GM10248 (cell line): ENCODE measurements around the gene ANO2.

Experiments used
- CTCF ChIA-PET: fragments of 300-600 bp; sonication (Branson Sonifier 250); formaldehyde crosslinking; extraction: SDS; loops from one replicate; lab custom pipeline; 2021; ENCODE audit warnings: antibody characterized with exemption; lab: Yijun Ruan, JAX
- POLR2A ChIA-PET: fragments of 350-650 bp; sonication (Branson Sonifier 250); formaldehyde crosslinking; extraction: SDS; loops from one replicate; lab custom pipeline; 2020; ENCODE audit warnings: antibody characterized with exemption; lab: Yijun Ruan, JAX
- DNase-seq: peaks from one replicate; pipeline ENCODE4 v3.0.0; 2012; ENCODE audit errors: extremely low spot score
- TF ChIP-seq, protein P1 (sequence below): IDR thresholded peaks from 2 replicates; pipeline ENCODE4 v1.5.1; 2012; ENCODE audit warnings: mild to moderate bottlenecking, low read depth; ENCODE audit errors: extremely low read depth, missing control alignments, control extremely low read depth

Gene ANO2

DNA sequence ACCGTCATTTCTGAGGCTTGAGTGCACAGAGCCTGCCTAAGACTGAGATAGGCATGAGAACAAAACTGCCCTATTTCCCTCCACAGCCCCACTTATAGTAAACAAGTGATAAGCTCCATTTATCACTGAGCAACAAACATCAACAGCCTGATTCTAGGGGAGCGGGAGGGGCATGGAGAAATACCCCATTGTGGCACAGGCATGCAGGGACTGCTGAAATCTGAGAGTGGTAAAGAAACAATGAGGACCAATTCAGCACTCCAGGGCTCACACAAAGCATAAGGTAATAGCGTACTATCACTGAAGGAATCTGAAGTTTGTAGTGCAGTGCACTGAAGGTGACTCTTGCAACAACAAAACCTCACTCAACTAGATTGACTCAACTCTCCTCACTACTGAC lies 186.7 kb downstream of the ANO2 start:
- DNase-seq: no peak
- CTCF ChIA-PET: interaction anchor here (1.1 to 2.7 kb wide), 3 partner anchors 7 to 13 kb away, joined by 3 to 28 read pairs (median 6); no protein-coding TSS in a partner anchor
- POLR2A ChIA-PET: no interaction called here
- TF ChIP-seq, protein P1, sequence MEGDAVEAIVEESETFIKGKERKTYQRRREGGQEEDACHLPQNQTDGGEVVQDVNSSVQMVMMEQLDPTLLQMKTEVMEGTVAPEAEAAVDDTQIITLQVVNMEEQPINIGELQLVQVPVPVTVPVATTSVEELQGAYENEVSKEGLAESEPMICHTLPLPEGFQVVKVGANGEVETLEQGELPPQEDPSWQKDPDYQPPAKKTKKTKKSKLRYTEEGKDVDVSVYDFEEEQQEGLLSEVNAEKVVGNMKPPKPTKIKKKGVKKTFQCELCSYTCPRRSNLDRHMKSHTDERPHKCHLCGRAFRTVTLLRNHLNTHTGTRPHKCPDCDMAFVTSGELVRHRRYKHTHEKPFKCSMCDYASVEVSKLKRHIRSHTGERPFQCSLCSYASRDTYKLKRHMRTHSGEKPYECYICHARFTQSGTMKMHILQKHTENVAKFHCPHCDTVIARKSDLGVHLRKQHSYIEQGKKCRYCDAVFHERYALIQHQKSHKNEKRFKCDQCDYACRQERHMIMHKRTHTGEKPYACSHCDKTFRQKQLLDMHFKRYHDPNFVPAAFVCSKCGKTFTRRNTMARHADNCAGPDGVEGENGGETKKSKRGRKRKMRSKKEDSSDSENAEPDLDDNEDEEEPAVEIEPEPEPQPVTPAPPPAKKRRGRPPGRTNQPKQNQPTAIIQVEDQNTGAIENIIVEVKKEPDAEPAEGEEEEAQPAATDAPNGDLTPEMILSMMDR: no peak

DNA sequence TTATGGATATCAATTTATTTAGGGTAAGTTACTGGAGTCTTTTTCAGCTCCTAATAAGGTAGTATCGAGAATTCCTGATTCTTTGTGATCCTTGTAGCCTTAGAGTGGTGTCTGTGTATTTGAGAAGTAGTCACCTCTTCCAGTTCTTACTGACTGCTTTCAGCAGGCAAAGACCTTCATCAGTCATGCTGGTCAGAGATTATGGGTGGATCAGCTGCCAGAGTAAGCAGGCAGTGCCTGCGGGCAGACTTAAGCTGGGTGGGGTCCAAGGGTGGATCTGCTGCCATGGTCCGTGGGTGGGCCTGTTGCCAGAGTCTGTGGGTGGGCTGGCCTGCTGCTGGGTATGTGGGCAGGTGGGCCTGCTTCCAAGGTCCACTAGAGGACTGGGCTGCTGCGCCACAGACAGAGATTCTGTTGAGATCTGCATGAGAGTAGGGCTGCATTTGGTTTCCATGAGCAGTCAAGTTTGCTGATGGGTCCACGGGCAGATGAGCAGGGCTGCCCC lies 188.7 kb downstream of the ANO2 start:
- DNase-seq: no peak
- POLR2A ChIA-PET: no interaction called here
- TF ChIP-seq, protein P1: no peak
- CTCF ChIA-PET: interaction anchor here (2.7 kb wide), 1 partner anchor 11 kb away, joined by 28 read pairs; no protein-coding TSS in a partner anchor

DNA sequence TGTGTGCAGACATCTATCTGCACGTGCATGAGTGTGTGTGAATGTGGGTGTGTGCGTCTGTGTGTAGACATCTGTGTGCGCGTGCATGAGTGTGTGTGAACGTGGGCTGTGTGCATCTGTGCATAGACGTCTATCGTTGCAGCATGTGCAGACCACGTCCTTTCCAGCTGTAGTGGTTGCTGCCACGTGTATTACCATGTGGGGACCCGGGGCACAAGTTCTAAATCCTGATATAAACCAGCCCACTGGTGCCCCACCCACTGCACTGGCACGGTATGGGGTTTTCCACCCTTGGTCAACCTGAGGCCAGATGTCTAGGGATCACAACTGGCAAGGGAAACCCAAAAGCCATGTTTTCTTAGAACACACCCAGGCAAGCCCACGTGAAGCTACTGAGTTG lies 197.0 kb downstream of the ANO2 start:
- ChIA-PET CTCF (interaction anchor here (1.9 kb wide), 1 partner anchor 10 kb away, joined by 6 read pairs; no protein-coding TSS in a partner anchor), POLR2A (no interaction called here)
- DNase-seq: no peak
- TF ChIP-seq, protein P1: no peak

DNA sequence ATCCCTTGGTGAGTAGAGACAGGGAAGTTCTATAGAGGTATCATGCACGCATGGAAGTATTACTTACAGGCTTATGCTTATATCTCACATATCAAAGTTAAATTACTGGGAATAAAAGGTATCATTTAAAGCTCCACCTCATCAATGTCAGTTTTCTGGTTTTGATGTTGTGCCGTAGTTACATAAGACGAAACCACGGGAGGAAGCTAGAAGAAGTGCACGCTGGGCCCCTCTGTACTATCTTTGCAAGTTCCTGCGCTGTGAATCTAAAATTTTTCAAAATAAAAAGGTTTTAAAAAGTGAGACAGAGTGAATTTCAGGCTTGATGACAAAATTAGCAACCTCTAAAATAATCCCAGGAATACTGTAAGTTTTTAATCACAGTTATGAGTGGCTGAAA lies 198.1 kb downstream of the ANO2 start:
- DNase-seq: no peak
- TF ChIP-seq, protein P1: no peak
- POLR2A ChIA-PET: no interaction called here
- CTCF ChIA-PET: interaction anchor here (0.8 to 4.1 kb wide), 7 partner anchors 10 to 291 kb away, joined by 3 to 47 read pairs (median 10); no protein-coding TSS in a partner anchor

DNA sequence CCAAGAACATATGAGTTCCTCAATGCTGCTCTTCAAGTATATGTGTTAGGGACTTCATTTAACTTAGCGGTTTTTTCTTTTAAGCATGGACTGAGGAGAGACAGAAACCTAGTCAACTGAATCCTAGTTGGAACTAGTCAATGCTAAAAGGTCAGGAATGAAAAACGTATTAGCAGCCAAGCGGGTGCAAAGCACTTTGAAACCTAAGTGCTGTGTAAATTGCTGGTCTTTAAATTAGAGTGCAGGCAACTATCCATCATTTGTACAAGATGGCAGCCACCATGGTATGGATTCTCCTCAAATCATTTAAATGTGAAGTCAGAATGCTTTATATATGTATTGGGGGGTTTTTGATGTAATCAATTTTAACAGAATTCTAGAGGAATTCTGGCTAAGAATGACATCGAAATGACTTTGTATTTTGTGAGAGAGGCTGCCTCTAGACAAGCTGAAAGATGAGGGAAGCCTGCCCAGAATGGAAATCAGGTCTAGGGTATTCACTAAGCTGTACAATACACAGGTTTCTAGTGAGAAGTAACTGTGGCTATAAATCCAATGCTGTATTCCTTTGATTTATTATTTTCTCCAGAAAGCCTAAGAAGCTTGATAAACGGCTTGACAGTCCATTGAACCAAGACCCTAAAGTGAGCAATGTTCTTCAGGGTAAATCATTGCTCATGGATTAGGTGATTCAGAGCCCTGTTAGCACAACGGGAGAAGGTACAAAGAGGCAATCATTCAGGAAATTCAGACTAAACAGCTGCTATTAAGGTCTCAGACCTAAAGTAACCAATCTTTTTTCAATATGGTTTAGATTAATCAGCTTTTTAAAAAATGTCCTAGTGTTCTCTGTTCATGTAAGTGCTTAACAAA lies 198.8 kb downstream of the ANO2 start:
- TF ChIP-seq, protein P1: no peak
- CTCF ChIA-PET: interaction anchor here (0.6 to 4.1 kb wide), 23 partner anchors 8 to 293 kb away, joined by 3 to 47 read pairs (median 6); no protein-coding TSS in a partner anchor
- DNase-seq: no peak
- POLR2A ChIA-PET: no interaction called here

DNA sequence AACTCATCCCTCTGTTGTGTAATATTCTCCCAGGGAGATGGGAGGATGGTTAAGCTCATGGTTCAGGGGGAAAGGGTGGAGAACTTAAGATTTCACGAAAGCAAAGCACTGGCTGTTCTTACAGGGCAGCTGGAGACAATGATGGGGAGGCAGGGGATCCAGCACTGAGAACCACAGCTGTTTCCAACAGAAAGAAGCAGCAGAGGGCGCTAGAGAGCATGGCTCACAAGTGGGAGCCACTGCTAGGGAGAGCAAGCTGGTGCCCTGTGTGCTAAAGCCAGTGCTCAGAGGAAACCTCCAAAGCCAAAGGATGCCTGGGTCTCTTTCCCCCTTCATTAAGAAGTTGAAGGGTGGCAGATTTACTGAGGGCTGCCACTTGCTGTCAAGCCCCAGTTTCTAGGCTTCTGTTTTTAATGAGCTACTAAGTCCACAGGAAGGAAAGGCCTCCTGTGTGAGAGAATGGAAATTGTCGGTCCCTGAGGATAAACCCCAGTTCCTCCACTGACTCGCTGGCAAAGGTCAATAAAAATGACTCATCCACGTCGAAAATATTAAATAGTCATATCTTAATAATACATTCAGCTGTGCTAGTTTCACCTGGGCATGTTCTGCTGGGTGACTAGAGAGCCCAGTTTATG lies 199.7 kb downstream of the ANO2 start:
- peak; percentile 58 for DNase-seq
- ChIA-PET POLR2A (no interaction called here), CTCF (interaction anchor here (0.7 to 4.1 kb wide), 32 partner anchors 9 to 294 kb away, joined by 3 to 47 read pairs (median 5); no protein-coding TSS in a partner anchor)
- TF ChIP-seq, protein P1: peak; percentile 83
